ENCODE measurements around the gene TMEM187. TPM values are rescaled to one million over a fixed set of nuclear protein-coding genes. Genes with fewer than 3 reads are reported as not detected.

The TMEM187 gene
- total and polyA plus RNA-seq, 10 of the 15 experiments (the other 5 are each of a cell fraction or from before 2014, with no cell fraction given): 0.45 to 8.5 (median 4.1) TPM

- TF ChIP-seq IKZF2 (IDR thresholded peaks at IDR 0.05) (no peak), E2F8 (IDR thresholded peaks at IDR 0.05; ENCODE audit: low read depth, partially characterized antibody) (no peak), RELA (IDR thresholded peaks at IDR 0.05; ENCODE audit: borderline replicate concordance, partially characterized antibody) (peak; percentile 43), MXI1 (IDR thresholded peaks at IDR 0.05; ENCODE audit: low read depth, low read length) (peak; percentile 56), JUNB (IDR thresholded peaks at IDR 0.05) (no peak), ZNF217 (IDR thresholded peaks at IDR 0.05) (no peak), GABPA (IDR thresholded peaks at IDR 0.05; ENCODE audit: low read depth) (no peak)
These were observed 845 bp upstream of the TMEM187 start, which contains the start of gene HCFC1 (continued) for GRCh38 chrX:153971450-153972367.

All from GM12878 (cell line).